Stimulated activated CD8-positive, alpha-beta memory T cell treated with anti-CD3 and anti-CD28 coated beads, Interleukin-4, amount 100 ng/mL, for 48 hours (primary cell): ENCODE measurements around the gene SGCD.
"Not testable (repeated sequence)": the region's sequence is repeated elsewhere in the genome, so short reads cannot be mapped to it uniquely, and the experiment has no call there.

Experiments
- DNase-seq: peaks from one replicate; pipeline ENCODE4 v3.0.0-alpha.2; 2020

The SGCD gene

DNA sequence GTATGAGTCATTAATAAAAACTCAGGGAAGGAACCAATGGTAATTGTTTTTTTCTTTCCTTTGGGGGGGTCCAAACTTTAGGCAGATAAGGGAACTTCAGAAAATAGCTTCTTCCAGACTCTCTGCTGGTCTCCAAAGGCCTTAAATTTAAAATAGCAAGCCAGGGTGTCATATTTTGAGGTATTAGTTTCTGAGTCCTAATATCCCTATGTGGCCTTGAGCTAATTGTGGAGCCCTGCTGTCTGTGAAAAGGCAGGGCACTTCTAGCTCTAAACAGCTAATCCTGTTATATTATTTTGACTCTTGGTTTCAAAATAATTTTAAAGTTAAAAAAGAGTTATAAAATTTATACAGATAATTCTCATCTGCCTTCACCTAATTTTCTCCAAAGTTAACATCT is 327.5 kb downstream of the SGCD start:
- DNase-seq: no peak

DNA sequence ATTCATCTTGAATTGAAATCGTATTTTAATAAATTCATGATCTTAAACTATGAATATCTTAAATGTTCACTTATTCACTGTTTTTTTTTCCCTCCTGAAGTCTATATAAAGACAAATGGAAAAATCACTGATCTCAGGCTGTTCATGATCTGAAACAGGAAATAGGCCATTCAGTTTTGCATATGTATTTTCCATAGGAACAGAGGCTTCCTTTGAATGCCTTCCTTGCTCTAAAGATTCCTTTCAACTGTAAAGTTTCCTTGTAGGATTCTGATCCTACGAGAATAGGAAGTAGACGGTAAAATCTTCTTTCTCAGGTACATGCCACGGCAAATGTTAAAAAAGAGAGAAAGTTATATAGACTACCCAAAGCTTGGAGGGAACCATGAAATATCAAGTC is 328.8 kb downstream of the SGCD start:
- DNase-seq: no peak

GRCh38 chr5:156664832-156665231 is 337.9 kb downstream of the SGCD start:
- DNase-seq: not testable (repeated sequence)

DNA sequence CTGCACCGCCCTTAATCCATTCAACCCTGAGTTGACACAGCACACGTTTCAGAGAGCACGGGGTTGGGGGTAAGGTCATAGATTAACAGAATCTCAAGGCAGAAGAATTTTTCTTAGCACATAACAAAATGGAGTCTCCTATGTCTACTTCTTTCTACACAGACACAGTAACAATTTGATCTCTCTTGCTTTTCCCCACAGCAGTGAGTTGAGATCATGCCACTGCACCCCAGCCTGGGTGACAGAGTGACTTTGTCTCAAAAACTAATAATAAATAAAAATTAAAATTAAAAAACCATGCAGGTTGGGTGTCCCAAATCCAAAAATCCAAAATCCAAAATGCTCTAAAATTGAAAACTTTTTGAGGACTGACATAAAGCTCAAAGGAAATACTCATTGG is 339.7 kb downstream of the SGCD start:
- DNase-seq: not testable (repeated sequence)

DNA sequence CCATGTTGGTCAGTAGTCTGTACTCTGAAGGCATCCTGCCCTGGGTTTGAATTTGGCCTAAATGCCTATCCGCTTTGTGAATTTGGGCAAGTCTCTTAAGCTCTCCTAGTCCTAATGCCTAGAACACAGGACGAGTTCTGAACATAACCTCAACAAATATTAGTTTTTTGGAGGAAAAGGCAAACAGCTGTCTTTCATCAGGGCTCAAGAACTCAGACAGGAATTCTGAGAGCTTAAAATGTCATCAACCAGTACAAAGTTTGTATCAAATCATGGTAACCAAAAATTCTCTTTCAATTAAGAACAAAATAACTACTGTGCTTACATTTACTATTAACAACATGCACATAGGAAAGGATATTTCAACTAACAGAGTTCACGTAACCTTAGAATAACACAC is 340.7 kb downstream of the SGCD start:
- no peak for DNase-seq

DNA sequence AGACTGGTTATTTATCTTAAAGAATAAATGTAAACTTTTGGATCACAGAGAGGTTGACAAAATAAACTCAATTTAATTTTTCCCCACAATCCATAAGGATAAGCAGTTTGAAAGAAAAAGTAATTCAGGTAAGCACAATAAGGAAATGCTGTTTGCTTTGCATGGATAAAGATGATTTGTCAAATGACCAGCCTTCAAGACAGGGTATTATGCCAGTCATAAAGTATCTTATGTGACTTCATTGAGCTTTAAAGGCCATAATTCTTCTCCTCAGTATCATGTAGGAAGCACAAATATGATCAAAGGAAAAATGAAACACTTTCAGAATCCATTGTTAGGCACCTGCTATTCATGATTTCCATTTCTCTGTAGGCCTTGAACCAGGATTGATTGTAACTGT is 342.5 kb downstream of the SGCD start:
- DNase-seq: no peak

DNA sequence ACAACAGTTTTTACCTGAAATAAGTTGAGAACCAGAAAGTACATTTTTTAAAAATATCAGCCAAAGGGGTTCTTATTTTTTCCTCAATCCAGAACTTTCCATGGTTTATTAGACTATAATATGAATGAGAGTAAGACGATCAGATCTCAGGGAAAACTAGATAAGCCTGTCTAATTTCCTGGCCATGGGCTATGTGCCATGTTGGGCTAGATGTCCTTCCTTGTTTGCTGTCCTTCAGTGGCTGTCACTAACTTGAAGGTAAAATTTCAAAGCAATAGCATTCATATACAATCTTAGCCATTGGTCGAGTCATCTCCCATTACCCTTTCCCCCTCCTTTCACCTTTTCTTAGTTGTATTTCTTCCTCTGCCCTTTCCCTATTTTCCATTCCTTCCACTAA is 343.7 kb downstream of the SGCD start:
- no peak for DNase-seq

DNA sequence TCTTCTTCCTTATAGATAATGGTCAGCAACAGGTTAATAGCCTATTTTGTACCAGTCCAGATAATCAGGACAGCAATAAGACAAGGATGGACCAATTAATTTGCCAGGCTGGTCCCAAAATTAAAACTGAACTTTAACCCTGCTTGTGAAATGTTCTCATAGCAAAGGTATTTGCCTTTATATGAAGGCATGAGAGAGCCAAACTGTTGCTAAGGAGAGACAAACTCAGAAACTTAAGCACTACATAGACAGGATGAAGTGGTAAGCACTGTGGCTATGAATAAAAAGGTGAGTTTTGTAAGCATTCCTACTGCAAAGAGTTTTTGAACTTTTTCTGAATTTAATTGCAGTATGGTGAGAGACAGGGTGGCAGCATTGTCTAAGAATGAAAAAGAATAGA is 348.4 kb downstream of the SGCD start:
- no peak for DNase-seq

GRCh38 chr5:156677963-156678362 is 351.0 kb downstream of the SGCD start:
- no peak for DNase-seq

GRCh38 chr5:156678484-156678883 is 351.5 kb downstream of the SGCD start:
- no peak for DNase-seq

GRCh38 chr5:156680831-156681230 is 353.9 kb downstream of the SGCD start:
- DNase-seq: no peak

- DNase-seq: no peak
These were observed 354.3 kb downstream of the SGCD start for GRCh38 chr5:156681265-156681664.

DNA sequence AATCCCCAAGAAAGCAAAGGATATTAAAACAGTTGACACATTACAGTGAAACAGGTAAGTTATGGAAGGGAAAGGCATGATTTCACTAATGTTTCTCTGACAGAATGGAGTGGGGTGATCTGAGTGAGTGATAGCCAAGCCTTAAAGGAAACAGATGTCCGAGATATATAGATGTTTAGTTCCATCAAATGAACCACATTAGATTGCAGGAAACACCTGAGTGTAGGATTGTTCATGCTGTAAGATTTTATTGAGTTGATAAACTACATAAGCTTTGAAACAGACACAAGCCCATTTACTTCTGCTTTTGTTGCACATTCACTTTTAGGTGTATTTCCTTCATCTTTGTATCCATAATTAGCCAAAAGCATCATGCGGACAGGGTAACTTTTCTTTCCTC is 356.0 kb downstream of the SGCD start:
- no peak for DNase-seq

- DNase-seq: no peak
These were observed 356.5 kb downstream of the SGCD start for GRCh38 chr5:156683509-156683908.

DNA sequence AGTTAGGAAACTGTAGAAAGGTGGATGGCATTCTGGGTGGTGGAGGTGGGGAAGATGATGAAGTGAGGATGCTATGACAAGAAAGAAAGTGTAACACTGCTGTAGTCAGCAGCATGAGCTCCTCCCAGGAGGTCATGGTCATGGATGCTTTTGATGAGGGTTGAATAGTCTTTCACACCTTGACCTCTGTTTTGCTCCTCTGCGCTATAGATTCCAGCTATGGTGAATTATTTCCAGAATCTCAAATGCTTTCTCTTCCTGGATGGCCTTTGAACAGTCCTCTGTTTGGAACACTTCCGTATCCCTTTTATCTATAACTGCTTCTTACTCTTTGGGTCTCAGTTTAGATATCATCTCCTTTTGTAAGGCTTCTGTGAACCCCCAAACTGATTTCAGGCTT is 357.3 kb downstream of the SGCD start:
- DNase-seq: no peak

DNA sequence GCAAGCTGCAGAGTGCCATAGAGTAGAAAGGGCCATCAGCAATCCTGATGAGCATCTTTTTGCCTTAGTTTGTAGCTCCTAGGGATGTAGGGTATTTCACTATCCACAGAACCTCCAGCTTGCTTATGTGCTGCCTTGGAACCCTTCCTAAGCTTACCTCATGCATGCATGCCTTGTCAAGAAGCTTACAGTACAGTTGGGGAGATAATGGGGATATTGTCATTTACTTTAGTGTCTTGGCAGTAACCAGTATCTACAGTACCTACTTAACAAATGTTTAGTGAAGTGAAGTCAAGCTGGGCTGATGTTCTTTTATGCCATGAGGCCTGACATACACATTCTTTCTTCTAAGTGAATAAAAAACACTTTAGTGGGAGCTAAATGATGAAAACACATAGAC is 358.5 kb downstream of the SGCD start:
- no peak for DNase-seq

GRCh38 chr5:156686380-156686779 is 359.4 kb downstream of the SGCD start:
- DNase-seq: no peak

DNA sequence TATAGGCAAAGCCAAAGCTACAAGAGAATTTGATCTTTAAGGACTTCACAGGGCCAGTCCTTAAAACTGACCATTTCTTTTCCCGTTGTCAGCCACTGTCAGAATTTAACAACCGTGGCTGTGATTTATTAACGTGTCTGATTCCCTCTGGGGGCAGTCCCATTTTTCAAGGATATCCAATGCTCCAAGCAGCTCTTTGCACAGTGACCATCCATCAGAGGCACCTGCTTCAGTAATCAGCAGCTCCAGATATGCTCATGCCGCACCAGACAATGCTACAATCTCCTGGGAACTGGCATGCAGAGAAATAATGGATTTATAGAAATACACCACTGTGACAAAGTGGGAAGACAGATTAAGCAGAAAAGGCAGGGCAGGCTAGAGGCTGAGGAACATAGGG is 359.8 kb downstream of the SGCD start:
- no peak for DNase-seq

DNA sequence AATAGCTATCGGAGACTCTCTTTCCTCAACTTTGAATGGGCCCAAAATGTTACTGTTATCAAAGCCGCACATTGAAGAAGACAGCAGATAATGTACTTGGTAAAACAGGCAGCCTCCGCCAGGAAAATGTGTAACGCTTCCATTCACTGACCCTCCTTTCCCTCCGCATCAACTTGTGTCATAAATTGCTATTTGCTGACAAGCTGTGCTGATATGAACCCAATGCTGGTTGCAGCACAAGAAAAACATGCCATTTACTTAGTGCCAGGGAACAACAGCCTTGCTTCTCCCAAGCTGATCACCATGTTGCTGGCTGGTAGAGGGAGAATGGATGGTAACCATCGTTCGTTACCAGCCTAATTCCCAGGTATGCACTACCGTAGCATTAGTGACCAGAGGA is 360.6 kb downstream of the SGCD start:
- no peak for DNase-seq

DNA sequence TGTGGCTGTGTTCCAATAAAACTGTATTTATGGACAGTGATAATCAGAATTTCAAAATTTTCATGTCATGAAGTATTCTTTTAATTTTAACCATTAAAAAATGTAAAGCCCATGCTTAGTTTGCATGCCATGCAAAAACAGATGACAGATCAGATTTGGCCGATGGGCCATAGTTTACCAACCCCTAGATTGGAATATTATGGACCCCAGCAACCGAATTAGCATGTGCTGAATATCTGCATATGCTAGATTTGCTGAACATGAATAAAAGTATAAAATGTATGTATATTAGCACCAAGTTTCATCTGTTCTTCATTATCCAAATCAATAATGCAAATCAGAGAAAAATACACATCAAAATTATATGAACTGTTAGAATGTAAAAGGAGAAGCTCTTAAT is 364.6 kb downstream of the SGCD start:
- no peak for DNase-seq

DNA sequence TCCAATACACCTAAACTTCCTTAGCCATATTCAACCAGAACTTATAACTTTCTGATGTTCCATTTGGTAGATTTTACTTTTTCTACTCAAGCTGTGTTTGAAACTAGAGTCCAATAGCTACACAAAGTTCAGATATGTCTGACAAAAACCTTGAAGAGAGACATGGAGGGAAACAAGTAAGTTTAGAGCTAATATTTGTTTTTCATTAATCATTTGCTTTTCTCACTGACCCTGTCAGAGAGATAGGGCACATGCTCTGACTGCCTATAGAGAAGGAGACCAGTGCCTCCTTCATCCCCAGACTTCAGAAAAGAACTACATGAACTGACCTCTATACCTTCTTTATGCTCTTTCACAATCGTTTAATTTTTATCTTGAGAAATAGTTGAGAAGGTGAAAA is 366.1 kb downstream of the SGCD start:
- no peak for DNase-seq

DNA sequence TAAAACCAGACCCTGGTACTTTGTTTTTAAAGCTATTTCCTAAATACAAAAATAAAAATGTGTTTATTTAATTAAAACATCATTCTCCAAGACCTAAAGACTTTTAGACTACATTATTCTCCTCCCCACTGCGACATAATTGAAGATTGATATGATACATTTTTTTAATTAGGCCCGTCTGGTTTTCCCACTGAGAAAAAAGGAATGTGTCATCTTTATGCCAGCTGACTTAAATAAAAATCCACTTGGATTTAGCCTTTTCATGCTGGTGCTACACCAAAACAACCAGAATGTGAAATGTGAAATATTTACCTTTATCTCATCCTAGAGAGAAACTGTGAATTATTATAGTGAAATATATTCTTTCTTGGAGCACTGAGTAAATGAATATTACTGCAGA is 367.6 kb downstream of the SGCD start:
- no peak for DNase-seq

DNA sequence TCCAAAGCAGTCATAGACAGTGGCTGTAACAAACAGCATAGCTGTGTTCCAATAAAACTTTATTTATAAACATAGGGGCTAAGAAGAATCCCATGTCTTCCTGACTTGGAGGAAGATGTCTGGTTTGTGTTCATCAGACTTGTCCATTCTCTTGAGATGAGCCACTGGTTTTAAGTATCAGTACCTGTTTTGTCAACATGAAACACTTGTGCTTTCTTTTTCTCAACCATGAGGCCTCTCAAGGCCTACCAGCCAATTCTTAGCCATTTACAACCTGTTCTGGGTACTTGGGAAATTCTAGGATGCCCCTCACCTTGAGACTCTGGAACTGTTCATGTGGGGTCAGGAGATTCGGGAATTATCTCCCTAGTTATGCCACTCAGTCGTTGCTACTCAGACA is 368.8 kb downstream of the SGCD start:
- no peak for DNase-seq

- no peak for DNase-seq
These were observed 371.4 kb downstream of the SGCD start for GRCh38 chr5:156698323-156698722.

DNA sequence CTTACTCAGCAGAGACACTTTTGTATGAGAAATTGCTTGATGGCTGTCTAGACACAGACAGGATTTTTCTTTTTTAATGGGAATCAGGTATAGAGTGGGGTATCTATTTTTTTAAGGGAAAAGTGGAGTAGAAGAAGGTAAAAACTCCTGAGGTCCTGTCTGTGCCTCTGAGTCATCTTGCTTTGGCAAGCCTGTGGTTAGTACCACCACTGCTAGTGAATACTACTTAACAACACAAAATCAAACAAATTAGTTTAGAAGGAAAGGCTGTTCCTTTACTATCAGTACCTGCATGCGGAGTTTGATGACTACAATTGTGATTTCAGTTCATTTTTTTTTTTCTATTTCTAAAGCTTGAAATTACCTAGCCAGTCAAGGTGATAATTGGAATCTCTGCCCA is 372.2 kb downstream of the SGCD start:
- no peak for DNase-seq

GRCh38 chr5:156704139-156704538 is 377.2 kb downstream of the SGCD start:
- DNase-seq: no peak
